Transverse colon (tissue), 4 donors: Measurements from ENCODE around the gene GSTT2.

Experiments
- EP300 ChIP-seq: sonication (generic); formaldehyde crosslinking; IDR thresholded peaks from one replicate; pipeline ENCODE4 v1.6.1; 2017; ENCODE audit warnings: antibody characterized with exemption, low read depth
- POLR2A ChIP-seq: fragments of 450-650 bp; IDR thresholded peaks from one replicate; pipeline ENCODE4 v1.6.1; 2016; ENCODE audit warnings: antibody characterized with exemption, mild to moderate bottlenecking, moderate library complexity
- POLR2AphosphoS5 ChIP-seq, 3 donors: sonication (generic); formaldehyde crosslinking; IDR thresholded peaks; one replicate each; pipeline ENCODE4 v1.6.1; 2016; ENCODE audit warnings: antibody characterized with exemption in 3 of 3
- TF ChIP-seq, protein P1 (sequence below), 5 experiments: fragments of 200-600 bp in 3 of 5; fragments of 450-650 bp in 2 of 5; sonication (generic) in 3 of 5; IDR thresholded peaks; 1 replicate in 2 of 5; 2 replicates in 3 of 5; pipeline ENCODE4 v1.5.1; 2016 to 2017; ENCODE audit warnings: antibody characterized with exemption in 5 of 5, inconsistent platforms in 3 of 5, mild to moderate bottlenecking in 2 of 5, moderate library complexity in 1 of 5

DNA sequence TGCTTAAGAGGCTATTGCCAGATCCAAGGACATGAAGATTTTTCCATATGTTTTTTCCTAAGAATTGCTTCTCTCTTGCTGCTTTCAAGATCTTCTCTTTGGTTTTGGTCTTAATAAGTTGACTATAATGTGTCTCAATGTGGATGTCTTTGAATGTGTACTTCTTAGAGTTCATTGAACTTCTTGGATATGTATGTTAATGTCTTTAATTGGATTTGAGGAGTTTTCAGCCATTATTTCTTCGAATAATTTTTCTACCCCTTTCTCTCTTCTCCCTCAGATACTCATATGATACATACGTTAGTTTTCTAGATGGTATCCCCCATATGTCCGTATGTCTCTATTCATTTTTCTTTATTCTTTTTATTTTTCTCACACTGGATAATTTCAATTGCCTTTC lies 44.4 kb downstream of the GSTT2 start:
- TF ChIP-seq, protein P1, sequence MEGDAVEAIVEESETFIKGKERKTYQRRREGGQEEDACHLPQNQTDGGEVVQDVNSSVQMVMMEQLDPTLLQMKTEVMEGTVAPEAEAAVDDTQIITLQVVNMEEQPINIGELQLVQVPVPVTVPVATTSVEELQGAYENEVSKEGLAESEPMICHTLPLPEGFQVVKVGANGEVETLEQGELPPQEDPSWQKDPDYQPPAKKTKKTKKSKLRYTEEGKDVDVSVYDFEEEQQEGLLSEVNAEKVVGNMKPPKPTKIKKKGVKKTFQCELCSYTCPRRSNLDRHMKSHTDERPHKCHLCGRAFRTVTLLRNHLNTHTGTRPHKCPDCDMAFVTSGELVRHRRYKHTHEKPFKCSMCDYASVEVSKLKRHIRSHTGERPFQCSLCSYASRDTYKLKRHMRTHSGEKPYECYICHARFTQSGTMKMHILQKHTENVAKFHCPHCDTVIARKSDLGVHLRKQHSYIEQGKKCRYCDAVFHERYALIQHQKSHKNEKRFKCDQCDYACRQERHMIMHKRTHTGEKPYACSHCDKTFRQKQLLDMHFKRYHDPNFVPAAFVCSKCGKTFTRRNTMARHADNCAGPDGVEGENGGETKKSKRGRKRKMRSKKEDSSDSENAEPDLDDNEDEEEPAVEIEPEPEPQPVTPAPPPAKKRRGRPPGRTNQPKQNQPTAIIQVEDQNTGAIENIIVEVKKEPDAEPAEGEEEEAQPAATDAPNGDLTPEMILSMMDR (IDR thresholded peaks at IDR 0.05): no peak
- TF ChIP-seq POLR2A (no peak), EP300 (no peak), POLR2AphosphoS5 (IDR thresholded peaks at IDR 0.05) (no peak)
